Nucleus accumbens (tissue), 56 donors: Measurements from ENCODE around the gene GARIN5B.

Source experiments
- DNase-seq, 56 donors: peaks; one replicate each; lab custom pipeline; 2025; lab: John Stamatoyannopoulos, UW

GARIN5B gene

GRCh38 chr19:55389386-55390317 is 26.6 kb upstream of the GARIN5B start:
- DNase-seq = no peak

- DNase-seq = no peak
Observed at GRCh38 chr19:55387736-55388497, 24.9 kb upstream of the GARIN5B start.

- DNase-seq = no peak
Observed at GRCh38 chr19:55386493-55386971, 23.5 kb upstream of the GARIN5B start.

DNA sequence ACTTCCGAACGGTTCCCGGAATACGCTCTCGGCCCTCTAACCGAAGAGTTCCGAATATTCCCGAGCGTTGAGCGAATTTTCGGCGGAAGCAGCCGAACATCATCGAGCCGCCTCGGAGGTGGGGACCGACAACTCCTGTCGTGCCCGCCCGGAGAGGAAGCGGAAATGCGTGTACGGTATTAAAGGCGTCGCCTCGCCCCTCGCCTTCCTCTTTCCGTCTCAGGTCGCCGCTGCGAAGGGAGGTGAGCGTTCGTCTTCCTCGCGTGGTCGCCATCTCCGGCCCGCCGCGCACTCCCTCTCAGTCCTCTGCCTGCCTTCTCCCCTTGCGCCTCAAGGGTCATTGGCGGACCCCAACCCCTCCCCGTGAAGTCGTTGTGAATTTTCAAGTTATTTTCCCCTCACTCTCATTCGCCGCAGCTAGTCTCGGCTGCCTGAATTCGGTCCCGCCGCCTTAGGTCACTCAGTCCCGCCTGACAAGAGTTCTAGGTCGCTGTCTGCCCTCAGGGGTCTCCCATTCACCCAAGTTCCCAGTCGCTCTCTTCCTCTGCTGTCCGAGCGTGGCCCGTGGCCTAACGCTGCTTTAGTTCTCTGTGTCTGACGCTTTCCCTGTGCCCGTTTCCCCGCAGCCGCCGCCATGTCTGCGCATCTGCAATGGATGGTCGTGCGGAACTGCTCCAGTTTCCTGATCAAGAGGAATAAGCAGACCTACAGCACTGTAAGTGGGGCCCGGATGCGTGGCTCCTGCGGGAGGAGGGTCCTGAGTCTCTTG is 22.8 kb upstream of the GARIN5B start, which contains the start of gene RPL28:
Gene RPL28, plus strand, starts transcription at position 209 of the 769 bp plus-strand sequence. Its CDS starts 426 bp downstream, at position 635.
- peak in 55 of 56 donors; percentile 83 to 99 (median 97) for DNase-seq

- peak in 55 of 56 donors; percentile 27 to 98 (median 90) for DNase-seq
Observed at GRCh38 chr19:55384920-55385723, 22.1 kb upstream of the GARIN5B start.

DNA sequence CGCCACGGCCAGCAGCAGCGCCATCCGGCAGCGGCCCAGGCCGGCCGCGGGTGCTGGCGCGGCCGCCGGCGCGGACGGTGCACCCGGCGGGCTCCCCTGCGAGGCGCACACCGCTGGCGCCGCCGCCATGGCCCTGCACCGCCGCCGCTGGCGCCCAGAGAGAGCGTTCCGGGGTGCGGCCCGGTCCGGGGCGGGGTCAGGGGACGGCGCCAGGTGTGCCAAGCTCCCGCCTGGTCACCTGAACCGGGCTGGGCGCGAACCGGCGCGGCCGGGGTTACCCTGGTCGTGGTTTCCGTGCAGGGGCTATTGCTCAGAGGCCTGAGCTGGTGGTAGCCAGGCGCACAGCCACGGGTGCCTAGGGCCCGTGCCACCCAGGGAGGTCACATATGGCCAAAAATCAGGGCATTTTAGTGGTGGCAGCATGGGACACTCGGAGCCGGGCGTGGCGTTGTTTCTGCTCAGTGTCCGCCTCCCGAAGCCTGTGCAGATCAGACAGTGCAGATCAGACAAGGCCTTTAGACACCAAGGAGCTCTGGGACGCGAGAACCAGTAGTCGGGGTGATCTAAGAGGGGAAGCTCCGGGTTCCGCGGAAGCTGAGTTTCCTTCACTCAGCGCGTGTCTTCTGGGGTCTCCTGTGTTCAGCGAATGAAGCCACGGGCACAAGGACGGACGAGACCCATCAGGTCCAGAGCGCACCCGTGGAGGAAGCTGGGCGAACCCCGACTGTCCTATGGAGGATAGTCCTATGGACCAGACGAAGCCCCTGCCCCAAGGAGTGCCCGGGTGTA is 21.3 kb upstream of the GARIN5B start, which contains the start of gene TMEM238:
Gene TMEM238, minus strand, starts transcription at position 162 of the 789 bp plus-strand sequence. Its CDS starts 33 bp downstream, at position 129.
- peak in 20 of 56 donors; percentile 8 to 58 (median 41) for DNase-seq

DNA sequence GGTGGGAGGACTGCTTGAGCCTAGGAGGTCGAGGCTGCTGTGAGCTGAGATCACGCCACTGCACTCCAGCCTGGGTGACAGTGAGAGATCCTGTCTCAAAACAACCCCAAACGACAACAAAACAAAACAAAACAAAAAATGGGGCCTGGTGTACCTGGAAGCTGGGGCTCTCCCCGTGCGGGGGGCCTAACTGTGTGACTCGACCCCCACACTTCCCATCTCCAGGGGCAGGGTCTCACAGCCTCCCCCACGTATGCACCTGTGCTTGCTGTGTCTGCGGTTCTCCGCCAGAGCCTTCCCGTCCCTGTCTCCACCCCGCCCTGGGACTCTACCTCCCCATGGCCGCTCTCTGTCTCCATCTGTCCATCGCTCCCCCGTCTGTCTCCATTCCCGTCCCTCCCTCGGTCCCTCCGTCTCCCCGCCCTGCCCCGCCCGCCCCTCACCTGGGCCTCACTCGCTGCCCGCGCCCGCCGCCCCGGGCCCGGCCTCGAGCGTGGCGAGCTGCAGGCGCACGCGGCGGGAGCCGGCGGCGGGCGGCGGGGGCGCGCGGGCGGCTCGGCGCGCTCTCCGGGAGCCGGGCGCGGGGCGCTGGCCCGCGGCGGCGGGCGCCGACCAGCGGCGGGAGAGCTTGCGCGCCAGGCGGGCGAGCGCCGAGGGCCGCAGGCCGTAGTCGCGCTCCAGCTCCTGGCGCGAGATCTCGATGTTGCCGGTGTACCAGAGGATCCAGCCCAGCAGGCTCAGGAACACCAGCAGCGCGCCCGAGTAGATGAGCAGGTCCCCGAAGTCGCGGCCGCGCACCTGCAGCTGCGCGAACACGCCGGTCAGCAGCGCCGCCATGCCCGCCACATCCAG is 20.4 kb upstream of the GARIN5B start:
- peak in 36 of 56 donors; percentile 9 to 58 (median 33) for DNase-seq

DNA sequence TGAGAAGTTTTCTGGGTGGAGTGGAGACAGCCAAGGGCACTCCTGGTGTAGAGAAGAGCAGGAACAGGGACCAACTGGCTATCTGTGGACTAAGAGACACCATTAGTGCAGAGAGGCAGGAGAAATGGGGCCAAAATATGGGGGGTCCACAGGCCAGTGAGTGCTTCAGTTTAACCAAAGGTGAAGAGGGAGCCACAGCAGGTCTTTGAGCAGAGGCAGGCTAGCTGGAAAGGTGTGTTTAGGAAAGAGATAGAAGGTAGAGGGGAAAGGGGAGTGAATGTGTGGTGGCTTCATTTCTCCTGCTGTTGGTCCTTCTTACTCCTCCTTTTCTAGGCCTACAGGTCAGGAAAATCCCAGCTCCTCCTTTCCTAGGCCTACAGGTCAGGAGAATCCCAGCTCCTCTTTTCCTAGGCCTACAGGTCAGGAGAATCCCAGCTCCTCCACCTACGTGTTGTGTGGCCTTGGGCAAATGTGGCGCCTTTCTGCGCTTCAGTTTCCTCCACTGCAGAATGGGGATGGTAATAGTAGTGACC is 19.5 kb upstream of the GARIN5B start:
- no peak for DNase-seq

GRCh38 chr19:55382013-55382412 is 19.0 kb upstream of the GARIN5B start:
- DNase-seq = no peak

GRCh38 chr19:55379174-55379573 is 16.1 kb upstream of the GARIN5B start:
- DNase-seq = no peak

DNA sequence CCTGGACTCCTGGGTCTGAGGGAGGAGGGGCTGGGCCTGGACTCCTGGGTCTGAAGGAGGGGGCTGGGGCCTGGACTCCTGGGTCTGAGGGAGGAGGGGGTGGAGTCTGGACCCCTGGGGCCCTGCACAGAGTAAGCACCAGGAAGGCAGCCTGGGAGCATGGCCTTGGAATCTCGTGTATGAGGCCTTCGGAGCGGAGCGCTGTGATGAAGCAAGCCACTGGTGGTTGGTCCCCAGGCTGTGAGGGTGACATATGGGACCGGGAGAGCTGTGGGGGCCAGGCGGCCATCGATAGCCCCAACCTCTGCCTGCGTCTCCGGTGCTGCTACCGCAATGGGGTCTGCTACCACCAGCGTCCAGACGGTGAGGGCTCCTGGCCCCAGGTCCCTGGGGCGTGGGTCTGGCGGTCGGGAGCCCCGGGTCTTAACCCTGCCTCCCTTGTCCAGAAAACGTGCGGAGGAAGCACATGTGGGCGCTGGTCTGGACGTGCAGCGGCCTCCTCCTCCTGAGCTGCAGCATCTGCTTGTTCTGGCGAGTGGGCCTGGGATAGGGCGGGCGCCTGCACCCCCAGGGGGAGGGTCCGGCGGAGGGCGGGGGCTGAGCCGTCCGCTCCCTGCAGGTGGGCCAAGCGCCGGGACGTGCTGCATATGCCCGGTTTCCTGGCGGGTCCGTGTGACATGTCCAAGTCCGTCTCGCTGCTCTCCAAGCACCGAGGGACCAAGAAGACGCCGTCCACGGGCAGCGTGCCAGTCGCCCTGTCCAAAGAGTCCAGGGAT is 14.5 kb upstream of the GARIN5B start:
- no peak for DNase-seq

- DNase-seq = no peak
Observed at GRCh38 chr19:55376241-55376933, 13.3 kb upstream of the GARIN5B start, which contains the start of gene TMEM190. TMEM190 (plus strand) TSS chr19:55376826; CDS start chr19:55376854, 28 bp downstream.

DNA sequence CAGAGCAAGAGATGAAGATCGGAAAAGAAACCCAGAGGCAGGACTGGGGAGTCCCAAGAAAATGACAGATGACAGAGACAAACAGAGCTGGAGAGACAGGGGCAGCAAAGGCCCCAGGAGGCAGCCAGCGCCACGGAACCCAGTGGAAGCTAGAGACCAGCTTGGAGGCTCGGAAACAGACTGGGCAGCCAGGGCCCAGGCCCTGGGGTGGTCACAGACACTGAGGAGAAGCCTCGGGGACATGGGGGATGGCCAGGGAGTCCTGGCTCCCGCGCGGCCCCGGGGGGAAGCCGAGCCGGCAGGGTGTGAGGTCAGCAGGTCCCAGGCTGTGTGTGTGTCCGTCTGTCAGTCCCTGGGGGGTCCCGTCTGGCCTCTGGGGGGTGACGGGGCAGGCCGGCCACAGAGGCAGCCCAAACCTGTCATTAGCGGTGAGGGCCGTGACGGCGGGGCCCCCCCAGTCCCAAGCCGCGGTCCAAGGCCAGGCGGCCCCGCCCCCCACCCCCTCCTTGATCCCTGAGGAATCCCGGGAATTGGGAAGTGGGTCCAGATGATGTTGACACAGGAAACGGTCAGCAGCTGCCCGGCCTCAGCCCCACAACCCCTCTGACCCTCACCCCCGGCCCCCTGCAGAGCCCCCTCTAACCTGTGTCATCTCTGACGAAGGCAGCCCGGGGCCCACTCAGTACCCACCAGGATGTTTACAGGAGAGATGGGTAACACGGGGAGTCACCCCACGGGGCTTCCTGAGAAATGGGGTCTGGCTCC is 11.1 kb upstream of the GARIN5B start:
- DNase-seq = no peak

DNA sequence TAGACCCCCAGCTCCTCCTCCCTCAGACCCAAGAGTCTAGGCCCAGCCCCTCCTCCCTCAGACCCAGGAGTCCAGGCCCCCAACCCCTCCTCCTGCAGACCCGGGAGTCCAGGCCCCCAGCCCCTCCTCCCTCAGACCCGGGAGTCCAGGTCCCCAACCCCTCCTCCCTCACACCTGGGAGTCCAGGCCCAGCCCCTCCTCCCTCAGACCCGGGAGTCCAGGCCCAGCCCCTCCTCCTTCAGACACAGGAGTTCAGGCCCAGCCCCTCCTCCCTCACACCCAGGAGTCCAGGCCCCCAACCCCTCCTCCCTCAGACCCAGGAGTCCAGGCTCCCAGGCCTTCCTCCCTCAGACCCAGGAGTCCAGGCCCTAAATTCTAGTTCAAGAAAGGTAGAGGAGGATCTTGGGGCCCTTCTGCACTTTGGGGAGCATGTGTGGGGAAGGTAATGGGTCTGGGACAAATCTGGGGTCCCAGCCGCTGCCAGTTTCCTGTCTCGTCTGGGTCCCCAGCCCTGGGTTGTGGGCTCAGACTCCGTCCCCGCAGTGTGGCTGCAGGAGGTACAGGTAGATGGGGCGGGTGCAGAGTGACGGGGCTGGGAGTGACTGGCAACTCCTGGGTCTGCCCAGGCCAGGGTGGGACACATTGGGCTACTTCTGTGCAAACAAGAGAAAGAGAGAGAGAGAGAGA is 10.4 kb upstream of the GARIN5B start:
- no peak for DNase-seq
